ENCODE measurements around the gene HELLS. TPM values are rescaled to one million over a fixed set of nuclear protein-coding genes. Genes with fewer than 3 reads are reported as not detected.
A peak's percentile ranks its signal among the peaks of the same experiment; 100 is the strongest.
"Not testable (repeated sequence)": the region's sequence is repeated elsewhere in the genome, so short reads cannot be mapped to it uniquely, and the experiment has no call there.

Gene HELLS
- total and polyA plus RNA-seq, 9 donors, result 1.8 to 14.4 (median 9.7) TPM

GRCh38 chr10:94546049-94546900 lies 687 bp downstream of the HELLS start:
- Histone ChIP-seq H3K27me3 (no peaks in the 10 kb centered on the region), H3K4me3 (peak overlapping the region; percentile 60), H3K9me3 (no peaks in the 10 kb centered on the region), H3K36me3 (no peaks in the 10 kb centered on the region), H3K27ac (no peak overlapping the region), H3K4me1 (ENCODE audit: insufficient read depth) (no peaks in the 10 kb centered on the region)
- no peak for DNase-seq
- intact Hi-C loops (cut with DNase I), result no loop called here
- 3% methylated on average over 25 of the region's 25 CpGs for WGBS, 3 donors
- TF ChIP-seq, protein P1, sequence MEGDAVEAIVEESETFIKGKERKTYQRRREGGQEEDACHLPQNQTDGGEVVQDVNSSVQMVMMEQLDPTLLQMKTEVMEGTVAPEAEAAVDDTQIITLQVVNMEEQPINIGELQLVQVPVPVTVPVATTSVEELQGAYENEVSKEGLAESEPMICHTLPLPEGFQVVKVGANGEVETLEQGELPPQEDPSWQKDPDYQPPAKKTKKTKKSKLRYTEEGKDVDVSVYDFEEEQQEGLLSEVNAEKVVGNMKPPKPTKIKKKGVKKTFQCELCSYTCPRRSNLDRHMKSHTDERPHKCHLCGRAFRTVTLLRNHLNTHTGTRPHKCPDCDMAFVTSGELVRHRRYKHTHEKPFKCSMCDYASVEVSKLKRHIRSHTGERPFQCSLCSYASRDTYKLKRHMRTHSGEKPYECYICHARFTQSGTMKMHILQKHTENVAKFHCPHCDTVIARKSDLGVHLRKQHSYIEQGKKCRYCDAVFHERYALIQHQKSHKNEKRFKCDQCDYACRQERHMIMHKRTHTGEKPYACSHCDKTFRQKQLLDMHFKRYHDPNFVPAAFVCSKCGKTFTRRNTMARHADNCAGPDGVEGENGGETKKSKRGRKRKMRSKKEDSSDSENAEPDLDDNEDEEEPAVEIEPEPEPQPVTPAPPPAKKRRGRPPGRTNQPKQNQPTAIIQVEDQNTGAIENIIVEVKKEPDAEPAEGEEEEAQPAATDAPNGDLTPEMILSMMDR (IDR thresholded peaks at IDR 0.05), result no peak
- TF ChIP-seq EP300 (IDR thresholded peaks at IDR 0.05) (no peak), POLR2A (IDR thresholded peaks at IDR 0.05) (no peak)

- H3K36me3 ChIP-seq, result no peaks in the 10 kb centered on the region
- no peak overlapping the region for H3K4me3 ChIP-seq
- intact Hi-C loops (cut with DNase I), result no loop called here
- TF ChIP-seq, protein P1 (IDR thresholded peaks at IDR 0.05), result no peak
- TF ChIP-seq POLR2A (IDR thresholded peaks at IDR 0.05) (no peak), EP300 (IDR thresholded peaks at IDR 0.05) (no peak)
- no peaks in the 10 kb centered on the region for H3K4me1 ChIP-seq (ENCODE audit: insufficient read depth)
- H3K27ac ChIP-seq, result no peak overlapping the region
- 77 to 84% (median 81%) methylated on average over 1 of the region's 1 CpG for WGBS, 3 donors
- DNase-seq, result no peak
- H3K27me3 ChIP-seq, result no peaks in the 10 kb centered on the region
- no peaks in the 10 kb centered on the region for H3K9me3 ChIP-seq
These were observed 1.3 kb downstream of the HELLS start for GRCh38 chr10:94546901-94547185.

DNA sequence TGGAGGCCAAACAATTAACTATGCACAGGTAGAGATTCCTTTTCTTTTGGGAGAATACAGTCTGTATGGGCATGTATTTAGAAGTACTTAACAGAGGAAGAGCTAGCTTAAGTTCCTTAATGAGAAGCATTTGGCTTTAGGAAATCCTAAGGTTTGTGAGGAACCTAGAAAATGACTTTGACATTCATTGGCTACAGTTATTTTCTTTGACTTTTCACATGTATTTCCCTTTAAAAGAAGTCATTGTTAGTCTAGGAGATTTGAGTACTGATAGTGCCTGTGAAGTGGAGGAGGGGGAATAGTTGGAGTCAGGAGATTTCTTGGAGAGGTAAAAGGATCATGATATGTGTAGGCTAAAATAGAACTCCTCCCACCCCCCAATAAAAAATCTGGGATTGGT lies 3.6 kb downstream of the HELLS start:
- no peaks in the 10 kb centered on the region for H3K4me1 ChIP-seq (ENCODE audit: insufficient read depth)
- intact Hi-C loops (cut with DNase I), result no loop called here

DNA sequence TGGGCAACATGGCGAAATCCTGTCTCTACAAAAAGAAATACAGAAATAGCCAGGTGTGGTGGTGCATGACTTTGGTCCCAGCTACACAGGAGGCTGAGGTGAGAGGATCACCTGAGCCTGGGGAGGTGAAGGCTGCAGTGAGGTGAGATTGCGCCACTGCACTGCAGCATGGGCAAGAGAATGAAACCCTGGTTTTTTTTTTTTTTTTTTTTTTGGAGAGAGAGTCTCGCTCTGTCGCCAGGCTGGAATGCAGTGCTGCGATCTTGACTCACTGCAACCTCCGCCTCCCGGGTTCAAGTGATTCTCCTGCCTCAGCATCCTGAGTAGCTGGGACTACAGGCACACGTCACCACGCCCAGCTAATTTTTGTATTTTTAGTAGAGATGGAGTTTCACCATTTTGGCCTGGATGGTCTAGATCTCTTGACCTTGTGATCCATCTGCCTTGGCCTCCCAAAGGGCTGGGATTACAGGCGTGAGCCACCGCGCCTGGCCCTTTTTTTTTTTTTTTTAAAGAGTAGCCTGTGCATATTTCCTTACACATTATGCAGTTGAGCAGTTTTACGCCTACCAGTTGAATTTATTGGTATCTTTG lies 22.2 kb downstream of the HELLS start:
- H3K27me3 ChIP-seq; DNase-seq; H3K9me3 ChIP-seq; H3K4me3 ChIP-seq; H3K4me1 ChIP-seq (ENCODE audit: insufficient read depth); H3K27ac ChIP-seq; H3K36me3 ChIP-seq; intact Hi-C loops (cut with DNase I): not testable (repeated sequence)
- WGBS, 3 donors, result 90 to 94% (median 90%) methylated on average over 13 of the region's 13 CpGs

More for the DNA sequence above, 3.6 kb downstream of the HELLS start:
- TF ChIP-seq EP300 (IDR thresholded peaks at IDR 0.05) (no peak), POLR2A (IDR thresholded peaks at IDR 0.05) (no peak)
- TF ChIP-seq, protein P1 (IDR thresholded peaks at IDR 0.05), result no peak
- Histone ChIP-seq H3K27me3 (no peaks in the 10 kb centered on the region), H3K9me3 (no peaks in the 10 kb centered on the region), H3K27ac (no peak overlapping the region), H3K4me3 (no peak overlapping the region), H3K36me3 (no peaks in the 10 kb centered on the region)
- no peak for DNase-seq

- no peak overlapping the region for H3K4me3 ChIP-seq
- H3K4me1 ChIP-seq (ENCODE audit: insufficient read depth), result no peaks in the 10 kb centered on the region
- no peaks in the 10 kb centered on the region for H3K27me3 ChIP-seq
- TF ChIP-seq POLR2A (IDR thresholded peaks at IDR 0.05), result no peak
- no peak for TF ChIP-seq EP300 (IDR thresholded peaks at IDR 0.05)
- TF ChIP-seq, protein P1 (IDR thresholded peaks at IDR 0.05), result no peak
- H3K27ac ChIP-seq, result no peak overlapping the region
- no peaks in the 10 kb centered on the region for H3K9me3 ChIP-seq
- intact Hi-C loops (cut with DNase I), result no loop called here
- DNase-seq, result no peak
- H3K36me3 ChIP-seq, result no peaks in the 10 kb centered on the region
These were observed 25.5 kb downstream of the HELLS start for GRCh38 chr10:94571081-94571480.

Data from ovary (tissue), 9 donors.